Pancreas (tissue), 10 donors: ENCODE data around the gene TEX11. TPM values are rescaled to one million over a fixed set of nuclear protein-coding genes. Genes with fewer than 3 reads are reported as not detected.

Experiments used
- ATAC-seq, 4 donors: fragments of 200-7000 bp; cut with Tn5 transposase; one replicate each; pipeline versions ENCODE4 v1.8.0 to v1.9.1; 2020; ENCODE audit warnings: mild to moderate bottlenecking in 4 of 4, moderate library complexity in 4 of 4
- DNase-seq, 6 donors: peaks; one replicate each; pipeline ENCODE4 v3.0.0-alpha.2; 2020
- FAIRE-seq: peaks from 2 replicates; lab custom pipeline; 2012; peaks lifted over from hg19 to GRCh38; lab: Jason Lieb, UNC
- H3K27ac ChIP-seq, 4 donors: fragments of 200-600 bp; sonication (generic); 1 replicate in 3 of 4; 2 replicates in 1 of 4; pipeline versions ENCODE4 v1.5.0 to v1.8.0; 2020
- H3K27me3 ChIP-seq, 4 donors: fragments of 200-600 bp; one replicate each; pipeline ENCODE4 v1.8.0; 2021
- H3K36me3 ChIP-seq, 3 donors: fragments of 200-600 bp; sonication (generic) in 1 of 3; one replicate each; pipeline versions ENCODE4 v1.5.0 to v1.8.0; 2020 to 2021
- H3K4me1 ChIP-seq, 3 donors: fragments of 200-600 bp; one replicate each; pipeline ENCODE4 v1.8.0; 2021
- H3K4me3 ChIP-seq, 4 donors: fragments of 200-600 bp; sonication (generic) in 2 of 4; one replicate each; pipeline versions ENCODE4 v1.5.0 to v1.8.0; 2020 to 2021
- H3K9me3 ChIP-seq, 4 donors: fragments of 200-600 bp; one replicate each; pipeline ENCODE4 v1.8.0; 2021
- CTCF ChIP-seq, 4 donors: fragments of 200-600 bp; sonication (generic) in 3 of 4; IDR thresholded peaks; one replicate each; pipeline versions ENCODE4 v1.5.0 to v1.8.0; 2021; ENCODE audit warnings: antibody characterized with exemption in 4 of 4
- WGBS, 2 donors: extraction: QIAGEN DNeasy Blood & Tissue Kit; methylation state at CpG; one replicate each; pipeline ENCODE4 v1.1.7; 2013; 5-methylcytosine and 5-hydroxymethylcytosine counted together
- intact Hi-C, 3 donors: fragments of 100-400 bp; cut with DNase I; formaldehyde crosslinking; loops; one replicate each; pipeline versions ENCODE4 v1.11.1 to v1.14.2; 2022
- polyA plus RNA-seq, 2 donors: library from polyadenylated mRNA; stranded (reverse); fragments of 200-250 nt; gene quantifications; one replicate each; pipeline ENCODE4 v1.2.3, GENCODE V29; 2013
- total RNA-seq, 6 donors: library from RNA; stranded (reverse); fragmentation: NEBNext Ultra II Directional in 4 of 6; extraction: Animal tissue kit (Norgen Biotek cat#: 25700) in 4 of 6; gene quantifications; one replicate each; pipeline versions ENCODE4 v1.2.1 to v1.2.4, GENCODE V29; 2021 to 2023
- donor health status: healthy with polysubstance abuse.
- donor health status: DM: no; HTN: no; CAD: no; lungs with moderate emphysema.
- donor health status: DM: no; HTN: no; CAD: no.
- donor health status: control.
- donor health status: control.
- donor health status: Bipolar disorder and iron deficiency.
- donor health status: DM: yes; HTN: yes; CAD: no.
- donor health status: DM: no; HTN: no; CAD: no.
- donor health status: DM: no; HTN: no; CAD: no.
- donor health status: DM: yes; HTN: yes; CAD: no.

TEX11 gene
- total and polyA plus RNA-seq, 8 donors = 0.75 to 9.0 (median 3.5) TPM

- no peak for TF ChIP-seq CTCF (IDR thresholded peaks at IDR 0.05)
- Histone ChIP-seq H3K4me3 (no peak overlapping the region), H3K36me3 (peaks cover 0 to 7% (median 0%) of the 10 kb centered on the region in 3 donors), H3K4me1 (no peaks in the 10 kb centered on the region), H3K27me3 (peaks cover 0 to 3% (median 0%) of the 10 kb centered on the region in 4 donors), H3K9me3 (no peaks in the 10 kb centered on the region), H3K27ac (no peak overlapping the region)
- FAIRE-seq = no peak
- 37 to 64% methylated on average over 4 of the region's 4 CpGs for WGBS, 2 donors
- DNase-seq = no peak
- ATAC-seq = peak in 2 of 4 donors; percentile 36 to 56
- intact Hi-C loops = no loop called here
Measured at GRCh38 chrX:70505451-70505841, 403.1 kb downstream of the TEX11 start.

- Histone ChIP-seq H3K4me3 (no peak overlapping the region), H3K36me3 (peaks cover 0 to 11% (median 0%) of the 10 kb centered on the region in 3 donors), H3K27me3 (peaks cover 0 to 3% (median 0%) of the 10 kb centered on the region in 4 donors), H3K27ac (no peak overlapping the region), H3K4me1 (no peaks in the 10 kb centered on the region), H3K9me3 (no peaks in the 10 kb centered on the region)
- ATAC-seq (no peak), FAIRE-seq (no peak), DNase-seq (no peak)
- intact Hi-C loops = no loop called here
- TF ChIP-seq CTCF (IDR thresholded peaks at IDR 0.05) = no peak
- 66 to 76% methylated on average over 6 of the region's 6 CpGs for WGBS, 2 donors
Measured at GRCh38 chrX:70504772-70505450, 403.6 kb downstream of the TEX11 start.

GRCh38 chrX:70500826-70501225 lies 407.7 kb downstream of the TEX11 start:
- DNase-seq (no peak), FAIRE-seq (no peak), ATAC-seq (no peak)
- Histone ChIP-seq H3K4me1 (no peaks in the 10 kb centered on the region), H3K27me3 (peaks cover 0 to 3% (median 0%) of the 10 kb centered on the region in 4 donors), H3K9me3 (no peaks in the 10 kb centered on the region), H3K36me3 (peaks cover 0 to 22% (median 0%) of the 10 kb centered on the region in 3 donors), H3K4me3 (no peak overlapping the region), H3K27ac (no peak overlapping the region)
- no peak for TF ChIP-seq CTCF (IDR thresholded peaks at IDR 0.05)
- intact Hi-C loops = no loop called here
- 77 to 80% methylated on average over 4 of the region's 4 CpGs for WGBS, 2 donors

GRCh38 chrX:70498129-70498528 lies 410.4 kb downstream of the TEX11 start:
- ATAC-seq (peak in 1 of 4 donors; percentile 29), DNase-seq (no peak), FAIRE-seq (no peak)
- intact Hi-C loops = no loop called here
- TF ChIP-seq CTCF (IDR thresholded peaks at IDR 0.05) = no peak
- Histone ChIP-seq H3K27ac (no peak overlapping the region), H3K4me1 (no peaks in the 10 kb centered on the region), H3K36me3 (peaks cover 0 to 36% (median 0%) of the 10 kb centered on the region in 3 donors), H3K27me3 (peaks cover 0 to 1% (median 0%) of the 10 kb centered on the region in 4 donors), H3K9me3 (no peaks in the 10 kb centered on the region), H3K4me3 (no peak overlapping the region)
- 43 to 75% methylated on average over 2 of the region's 2 CpGs for WGBS, 2 donors

GRCh38 chrX:70497026-70497425 lies 411.5 kb downstream of the TEX11 start:
- ATAC-seq (no peak), FAIRE-seq (no peak), DNase-seq (no peak)
- intact Hi-C loops = no loop called here
- H3K27ac ChIP-seq = no peak overlapping the region
- no peak for TF ChIP-seq CTCF (IDR thresholded peaks at IDR 0.05)
- no peak overlapping the region for H3K4me3 ChIP-seq
- H3K9me3 ChIP-seq = no peaks in the 10 kb centered on the region
- no peaks in the 10 kb centered on the region for H3K27me3 ChIP-seq
- peaks cover 0 to 44% (median 0%) of the 10 kb centered on the region in 3 donors for H3K36me3 ChIP-seq
- H3K4me1 ChIP-seq = no peaks in the 10 kb centered on the region
- WGBS, 2 donors = 82 to 90% methylated on average over 3 of the region's 3 CpGs
